ENCODE data around the gene SLC38A10.
"Not testable (repeated sequence)": the region's sequence is repeated elsewhere in the genome, so short reads cannot be mapped to it uniquely, and the experiment has no call there.

Gene SLC38A10

DNA sequence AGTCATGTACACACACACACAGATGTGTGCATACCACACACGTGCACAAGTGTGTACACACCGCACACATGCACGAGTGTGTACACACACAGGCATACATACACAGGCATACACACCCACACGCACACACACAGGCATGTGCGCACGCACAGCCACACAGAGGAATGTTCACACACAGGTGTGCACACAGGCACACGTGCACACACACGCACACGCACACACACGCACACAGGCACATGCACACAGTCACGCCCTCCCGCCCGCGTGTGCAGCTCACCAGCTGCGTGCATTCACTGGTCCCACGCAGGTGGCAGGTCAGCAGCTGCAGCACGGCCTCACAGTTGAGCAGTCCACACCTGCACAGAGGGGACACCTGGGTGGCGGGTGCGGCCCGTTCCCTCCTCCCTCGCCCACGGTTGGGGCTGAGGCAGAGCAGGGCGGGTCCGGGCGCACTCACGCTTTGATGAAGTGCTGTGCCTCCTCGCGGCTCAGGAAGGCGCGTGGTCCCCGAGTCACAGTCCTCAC, 63.9 kb downstream of the SLC38A10 start:
- Histone ChIP-seq H3K4me3 (ENCODE audit: low read length) (no peak overlapping the region), H3K36me3 (ENCODE audit: insufficient read depth, low read depth, low read length) (peaks cover 6% of the 10 kb centered on the region; the same call in 1 of the 2 replicates), H3K27me3 (ENCODE audit: insufficient read depth, low read length) (no peaks in the 10 kb centered on the region), H3K9ac (ENCODE audit: low read depth, low read length) (no peak overlapping the region), H3K4me1 (ENCODE audit: insufficient read depth, low read length) (no peaks in the 10 kb centered on the region), H3K9me3 (ENCODE audit: insufficient read depth, low read depth, low read length) (no peaks in the 10 kb centered on the region), H3K27ac (ENCODE audit: low read length) (no peak overlapping the region)

DNA sequence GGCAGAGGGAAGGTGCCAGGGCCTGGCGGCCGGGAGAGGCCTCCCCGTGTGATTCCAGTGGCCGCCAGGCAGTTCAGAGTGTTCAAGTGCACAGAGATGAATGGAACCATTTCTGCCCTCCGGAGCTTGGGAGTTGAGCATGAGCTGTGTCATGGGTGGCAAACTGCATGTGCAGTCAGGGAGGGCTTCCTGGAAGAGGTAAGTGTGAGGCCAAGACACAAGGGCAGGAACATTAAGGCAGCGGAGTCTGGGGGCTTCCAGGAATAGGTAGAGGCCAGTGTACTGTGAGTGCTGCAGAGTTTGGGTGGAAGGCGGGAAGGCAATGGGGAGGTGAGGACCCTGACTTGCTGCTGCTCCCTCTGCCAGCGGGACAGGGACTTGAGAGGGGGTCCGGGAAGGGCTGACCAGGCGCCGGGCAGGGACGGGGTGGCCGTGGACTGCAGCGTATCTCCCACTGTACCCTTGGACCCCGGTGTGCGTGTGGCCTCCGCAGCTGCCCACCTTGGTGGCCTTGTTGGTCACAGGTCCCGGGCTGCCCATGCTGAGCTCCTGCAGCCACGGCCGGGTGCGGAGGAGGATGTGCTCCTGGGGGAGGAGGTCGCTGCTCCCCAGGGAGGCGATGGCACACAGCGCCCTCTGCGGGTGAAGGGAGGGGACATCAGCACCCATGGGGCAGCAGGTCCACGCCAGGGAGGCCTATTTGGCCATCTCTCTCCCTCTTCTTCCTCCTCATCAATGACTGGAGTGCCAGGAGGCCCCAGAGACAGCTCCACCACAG, 64.9 kb downstream of the SLC38A10 start:
- Histone ChIP-seq H3K4me3 (ENCODE audit: low read length) (no peak overlapping the region), H3K9me3 (ENCODE audit: insufficient read depth, low read depth, low read length) (no peaks in the 10 kb centered on the region), H3K27me3 (ENCODE audit: insufficient read depth, low read length) (no peaks in the 10 kb centered on the region), H3K27ac (ENCODE audit: low read length) (no peak overlapping the region), H3K9ac (ENCODE audit: low read depth, low read length) (no peak overlapping the region), H3K4me1 (ENCODE audit: insufficient read depth, low read length) (no peaks in the 10 kb centered on the region), H3K36me3 (ENCODE audit: insufficient read depth, low read depth, low read length) (peaks cover 6% of the 10 kb centered on the region; the same call in 1 of the 2 replicates)

DNA sequence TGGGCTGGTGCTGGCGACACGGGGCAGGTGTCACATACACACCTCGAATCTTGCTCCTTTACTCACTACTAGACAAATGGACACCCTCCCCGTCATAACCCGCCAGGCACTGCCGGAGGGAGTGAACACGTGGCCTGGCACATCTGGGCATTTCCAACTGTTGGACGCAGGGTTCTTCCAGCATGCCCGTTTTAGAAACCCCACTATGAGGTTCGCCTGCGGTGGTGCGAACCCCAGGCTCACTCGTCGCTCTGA, 65.5 kb downstream of the SLC38A10 start:
- Histone ChIP-seq H3K9me3 (ENCODE audit: insufficient read depth, low read depth, low read length) (no peaks in the 10 kb centered on the region), H3K27ac (ENCODE audit: low read length) (no peak overlapping the region), H3K36me3 (ENCODE audit: insufficient read depth, low read depth, low read length) (peaks cover 6% of the 10 kb centered on the region; the same call in 1 of the 2 replicates), H3K9ac (ENCODE audit: low read depth, low read length) (no peak overlapping the region), H3K4me3 (ENCODE audit: low read length) (no peak overlapping the region), H3K4me1 (ENCODE audit: insufficient read depth, low read length) (no peaks in the 10 kb centered on the region), H3K27me3 (ENCODE audit: insufficient read depth, low read length) (no peaks in the 10 kb centered on the region)

DNA sequence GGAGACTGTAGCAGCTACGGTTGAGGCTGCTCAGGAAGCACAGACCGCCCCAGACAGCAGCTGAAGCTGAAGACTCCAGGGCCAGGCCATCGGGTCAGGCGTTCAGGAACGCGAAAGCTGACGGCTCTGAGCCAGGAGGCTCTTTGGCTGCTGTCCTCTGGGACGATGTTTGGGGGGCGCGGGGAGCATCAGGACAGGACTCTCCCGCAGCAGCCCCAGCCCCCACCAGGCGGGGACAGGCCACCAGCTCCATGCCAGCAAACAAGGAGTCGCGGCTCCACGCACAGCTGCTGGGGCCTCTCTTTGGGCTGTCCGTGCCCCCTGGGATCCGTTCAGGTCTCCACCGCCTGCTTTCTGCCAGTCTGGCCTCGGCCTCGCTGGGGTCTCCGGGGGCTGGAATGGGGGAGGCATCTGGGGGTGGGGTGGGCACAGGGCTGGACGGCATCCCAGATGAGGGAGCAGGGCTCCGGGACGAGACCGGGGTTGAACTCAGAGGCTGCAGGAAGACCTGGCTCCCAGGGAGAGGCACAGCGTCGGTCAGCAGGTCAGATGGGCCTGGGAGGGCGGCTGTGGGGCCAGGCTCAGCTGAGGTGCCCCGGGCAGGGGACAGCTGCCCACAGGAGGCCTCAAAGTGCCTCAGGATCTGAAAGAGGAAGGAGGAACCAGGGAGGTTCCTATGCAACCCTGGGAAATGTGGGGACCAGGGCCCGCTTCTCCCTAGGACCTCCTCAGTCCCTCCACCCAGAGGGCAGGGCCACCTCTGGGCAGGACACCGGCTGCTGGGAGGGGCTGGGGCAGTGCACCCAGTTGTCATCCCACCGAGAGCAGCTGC, 66.1 kb downstream of the SLC38A10 start:
- Histone ChIP-seq H3K9ac (ENCODE audit: low read depth, low read length) (no peak overlapping the region), H3K27ac (ENCODE audit: low read length) (no peak overlapping the region), H3K4me1 (ENCODE audit: insufficient read depth, low read length) (no peaks in the 10 kb centered on the region), H3K36me3 (ENCODE audit: insufficient read depth, low read depth, low read length) (peaks cover 6% of the 10 kb centered on the region; the same call in 1 of the 2 replicates), H3K9me3 (ENCODE audit: insufficient read depth, low read depth, low read length) (no peaks in the 10 kb centered on the region), H3K4me3 (ENCODE audit: low read length) (no peak overlapping the region), H3K27me3 (ENCODE audit: insufficient read depth, low read length) (peaks cover 3% of the 10 kb centered on the region)

DNA sequence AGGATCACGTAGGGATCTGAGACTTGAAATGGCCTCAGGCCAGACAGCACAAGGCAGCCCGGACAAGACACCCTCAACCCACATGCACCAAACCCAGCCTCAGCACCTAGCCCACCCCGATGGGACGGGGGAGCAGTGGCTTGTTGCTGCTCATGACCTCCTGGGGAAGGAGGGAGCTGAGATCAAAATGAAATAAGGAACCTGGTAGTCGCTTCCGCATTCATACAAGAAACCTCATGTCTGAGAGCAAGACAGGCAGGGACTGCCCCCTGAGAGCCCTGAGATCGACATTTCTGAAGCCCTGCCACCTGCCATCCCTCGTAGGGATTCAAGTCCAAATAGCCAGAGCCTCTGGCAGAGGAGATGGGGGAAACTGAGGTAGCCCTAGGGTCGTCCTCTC, 66.7 kb downstream of the SLC38A10 start:
- Histone ChIP-seq H3K9ac (ENCODE audit: low read depth, low read length) (no peak overlapping the region), H3K4me3 (ENCODE audit: low read length) (no peak overlapping the region), H3K4me1 (ENCODE audit: insufficient read depth, low read length) (no peaks in the 10 kb centered on the region), H3K27ac (ENCODE audit: low read length) (no peak overlapping the region), H3K9me3 (ENCODE audit: insufficient read depth, low read depth, low read length) (no peaks in the 10 kb centered on the region), H3K27me3 (ENCODE audit: insufficient read depth, low read length) (peaks cover 9% of the 10 kb centered on the region), H3K36me3 (ENCODE audit: insufficient read depth, low read depth, low read length) (peaks cover 6% of the 10 kb centered on the region; the same call in 1 of the 2 replicates)

DNA sequence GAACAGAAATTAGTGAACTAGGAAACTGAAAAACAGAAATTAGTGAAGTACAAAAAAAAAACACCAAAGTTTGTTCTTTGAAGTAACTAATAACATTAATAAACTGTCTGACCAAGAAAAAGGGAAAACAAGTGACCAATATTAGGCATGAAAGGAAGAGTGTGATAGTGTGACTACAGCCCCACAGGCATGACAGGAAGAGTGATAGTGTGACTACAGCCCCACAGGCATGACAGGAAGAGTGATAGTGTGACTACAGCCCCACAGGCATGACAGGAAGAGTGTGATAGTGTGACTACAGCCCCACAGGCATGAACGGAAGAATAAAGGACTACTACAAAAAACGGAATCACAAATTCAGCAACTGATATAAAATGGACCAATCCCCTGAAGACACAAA, 67.5 kb downstream of the SLC38A10 start:
- not testable (repeated sequence) for H3K27ac ChIP-seq (ENCODE audit: low read length); H3K9ac ChIP-seq (ENCODE audit: low read depth, low read length); H3K4me1 ChIP-seq (ENCODE audit: insufficient read depth, low read length); H3K27me3 ChIP-seq (ENCODE audit: insufficient read depth, low read length); H3K36me3 ChIP-seq (ENCODE audit: insufficient read depth, low read depth, low read length); H3K4me3 ChIP-seq (ENCODE audit: low read length); H3K9me3 ChIP-seq (ENCODE audit: insufficient read depth, low read depth, low read length)

DNA sequence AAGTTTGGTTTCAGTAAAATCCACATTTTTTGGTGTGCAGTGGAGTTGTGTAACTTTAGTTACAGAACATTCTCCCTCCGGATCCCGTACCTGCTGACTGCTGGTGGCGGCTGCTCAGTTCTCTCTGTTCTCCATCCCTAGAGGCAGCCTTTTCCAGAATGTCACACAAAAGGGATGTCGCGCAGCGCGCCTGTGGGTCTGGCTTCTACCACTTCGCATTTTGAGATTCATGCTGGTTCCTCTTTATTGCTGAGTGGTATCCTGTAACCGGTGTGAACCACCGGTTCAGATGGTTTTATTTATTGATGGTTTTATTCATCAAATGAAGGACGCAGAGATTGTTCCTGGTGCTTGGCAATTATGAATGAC, 71.4 kb downstream of the SLC38A10 start:
- H3K9ac ChIP-seq (ENCODE audit: low read depth, low read length), result peak overlapping the region; percentile 44; the same call in 1 of the 2 replicates
- H3K27ac ChIP-seq (ENCODE audit: low read length), result no peak overlapping the region
- H3K9me3 ChIP-seq (ENCODE audit: insufficient read depth, low read depth, low read length), result no peaks in the 10 kb centered on the region
- peaks cover 7% of the 10 kb centered on the region; the same call in 1 of the 2 replicates for H3K36me3 ChIP-seq (ENCODE audit: insufficient read depth, low read depth, low read length)
- peaks cover 9% of the 10 kb centered on the region for H3K27me3 ChIP-seq (ENCODE audit: insufficient read depth, low read length)
- peaks cover 7% of the 10 kb centered on the region; the same call in 1 of the 2 replicates for H3K4me1 ChIP-seq (ENCODE audit: insufficient read depth, low read length)
- peak overlapping the region; percentile 73; the same call in 1 of the 2 replicates for H3K4me3 ChIP-seq (ENCODE audit: low read length)

DNA sequence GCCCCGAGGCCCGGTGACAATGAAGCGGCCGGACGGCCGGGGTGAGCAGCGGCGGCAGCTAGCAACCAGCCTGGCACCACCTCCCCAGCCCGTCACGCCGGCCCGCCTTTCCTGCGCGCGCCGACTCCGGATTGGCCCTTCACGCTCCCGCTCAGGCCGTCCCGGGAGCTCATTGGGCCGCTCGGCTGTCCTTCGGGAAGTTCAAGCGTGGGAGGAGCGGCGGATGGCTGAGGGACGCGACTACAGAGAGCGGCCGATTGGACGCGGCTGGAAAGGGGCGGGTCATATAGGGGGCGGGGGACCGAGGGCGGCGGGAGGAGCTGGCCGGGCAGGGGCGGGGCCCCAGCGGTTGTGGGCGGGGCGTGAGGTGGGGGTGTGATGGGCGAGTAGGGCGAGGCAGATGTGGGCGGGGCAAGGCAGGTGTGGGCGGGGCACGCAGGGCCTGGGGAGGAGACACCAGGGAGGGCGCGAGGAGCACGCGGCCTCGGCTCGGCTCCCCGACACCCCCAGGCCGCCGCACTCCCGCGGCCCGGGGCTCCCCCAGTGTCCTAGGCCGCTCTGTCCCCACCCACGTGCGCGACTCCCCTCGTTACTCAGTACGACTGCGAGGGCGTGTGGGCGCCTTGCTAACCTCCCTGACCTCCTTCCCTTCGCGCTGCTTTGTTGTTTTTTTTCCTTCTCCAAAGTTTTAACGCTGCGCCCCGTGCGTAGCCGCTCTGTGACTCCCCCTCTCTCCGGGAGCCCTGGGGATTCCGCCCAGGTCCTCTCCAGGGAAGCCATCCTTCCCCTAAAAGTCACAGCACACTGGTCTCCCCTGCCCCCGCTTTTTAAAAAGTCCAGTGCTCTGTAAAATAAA, 72.0 kb downstream of the SLC38A10 start, which contains the start of gene CEP131:
Gene CEP131 (minus strand): TSS at position 60 of the 856 bp plus-strand sequence. CDS start 2,909 bp downstream, outside the sequence.
- Histone ChIP-seq H3K27me3 (ENCODE audit: insufficient read depth, low read length) (peaks cover 9% of the 10 kb centered on the region), H3K4me3 (ENCODE audit: low read length) (peak within 1 kb of the TSS; percentile 73), H3K9me3 (ENCODE audit: insufficient read depth, low read depth, low read length) (no peaks in the 10 kb centered on the region), H3K27ac (ENCODE audit: low read length) (no peak within 1 kb of the TSS), H3K36me3 (ENCODE audit: insufficient read depth, low read depth, low read length) (peaks cover 7% of the 10 kb centered on the region; the same call in 1 of the 2 replicates), H3K4me1 (ENCODE audit: insufficient read depth, low read length) (peaks cover 7% of the 10 kb centered on the region; the same call in 1 of the 2 replicates), H3K9ac (ENCODE audit: low read depth, low read length) (peak within 1 kb of the TSS; percentile 79; the same call in 1 of the 2 replicates)

DNA sequence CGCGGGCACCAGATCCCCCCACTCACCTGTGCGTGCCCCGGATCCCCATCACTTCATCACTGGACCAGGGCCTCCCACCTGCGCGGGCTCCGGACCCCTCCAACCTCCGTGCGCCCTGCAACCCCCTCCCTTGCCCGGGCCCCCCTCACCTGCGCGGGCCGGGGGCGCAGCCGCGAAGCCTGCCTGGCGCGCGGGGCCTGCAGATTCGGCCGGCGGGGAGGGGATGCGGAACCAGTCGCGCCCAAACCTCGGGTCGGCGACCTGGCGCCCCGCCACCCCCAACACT, 72.5 kb downstream of the SLC38A10 start:
- Histone ChIP-seq H3K9ac (ENCODE audit: low read depth, low read length) (peak overlapping the region; percentile 79; the same call in 1 of the 2 replicates), H3K9me3 (ENCODE audit: insufficient read depth, low read depth, low read length) (no peaks in the 10 kb centered on the region), H3K4me1 (ENCODE audit: insufficient read depth, low read length) (peaks cover 7% of the 10 kb centered on the region; the same call in 1 of the 2 replicates), H3K4me3 (ENCODE audit: low read length) (peak overlapping the region; percentile 69), H3K27ac (ENCODE audit: low read length) (no peak overlapping the region), H3K27me3 (ENCODE audit: insufficient read depth, low read length) (peaks cover 9% of the 10 kb centered on the region), H3K36me3 (ENCODE audit: insufficient read depth, low read depth, low read length) (peaks cover 7% of the 10 kb centered on the region; the same call in 1 of the 2 replicates)

DNA sequence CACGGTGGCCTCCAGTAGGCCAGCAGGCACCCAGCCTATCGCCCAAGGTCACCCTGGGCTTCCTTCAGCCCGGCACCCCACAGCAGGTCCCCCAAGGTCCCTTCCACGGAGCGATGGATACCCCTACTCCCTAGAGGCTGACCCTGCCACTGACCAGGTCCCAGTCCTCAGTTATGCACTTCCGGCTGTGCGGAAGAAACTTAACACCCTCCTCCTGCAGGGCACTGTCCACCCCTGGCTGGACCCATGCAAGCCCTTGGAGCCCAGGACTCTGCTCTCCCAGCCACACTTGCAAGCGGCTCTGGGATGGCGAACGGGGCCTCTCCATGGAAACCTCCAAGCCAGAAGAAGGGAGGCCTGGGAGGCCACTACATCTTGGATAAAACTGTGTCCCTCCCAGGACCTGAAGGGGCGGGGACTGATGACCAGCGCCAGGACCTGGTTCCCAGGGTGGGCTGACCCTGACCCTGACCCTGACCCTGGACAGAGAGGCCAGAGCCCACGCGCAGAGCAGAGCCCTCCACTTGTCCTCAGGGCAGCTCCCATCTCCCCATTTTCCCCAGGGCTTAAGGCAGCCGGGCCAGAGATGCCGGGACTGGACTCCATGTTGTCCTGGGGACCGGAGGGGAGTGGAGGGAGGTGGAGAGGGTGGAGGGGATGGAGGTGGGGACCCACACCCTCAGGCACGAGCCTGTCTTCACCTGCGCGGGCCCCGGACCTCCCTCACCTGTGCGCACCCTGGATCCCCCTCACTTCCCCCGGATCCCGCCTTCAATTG, 73.1 kb downstream of the SLC38A10 start:
- Histone ChIP-seq H3K4me1 (ENCODE audit: insufficient read depth, low read length) (peaks cover 7% of the 10 kb centered on the region; the same call in 1 of the 2 replicates), H3K27me3 (ENCODE audit: insufficient read depth, low read length) (peaks cover 9% of the 10 kb centered on the region), H3K36me3 (ENCODE audit: insufficient read depth, low read depth, low read length) (peaks cover 9% of the 10 kb centered on the region; the same call in 1 of the 2 replicates), H3K27ac (ENCODE audit: low read length) (no peak overlapping the region), H3K4me3 (ENCODE audit: low read length) (peak overlapping the region; percentile 69), H3K9ac (ENCODE audit: low read depth, low read length) (peak overlapping the region; percentile 79; the same call in 1 of the 2 replicates), H3K9me3 (ENCODE audit: insufficient read depth, low read depth, low read length) (no peaks in the 10 kb centered on the region)

Measured in iPS-20b (cell line).